K562 (cell line): ENCODE measurements around the gene BLOC1S4. TPM values are rescaled to one million over a fixed set of nuclear protein-coding genes. Genes with fewer than 3 reads are reported as not detected.

ENCODE experiments used
- ATF3 ChIP-seq, 2 experiments: fragments of 450-650 bp in 1 of 2; sonication (generic) in 1 of 2; formaldehyde crosslinking in 1 of 2; IDR thresholded peaks in 1 of 2; conservative IDR thresholded peaks in 1 of 2; 2 replicates each; pipeline versions ENCODE4 v1.6.1 to v1.8.1; 2016 to 2023; ENCODE audit warnings: mild to moderate bottlenecking in 2 of 2, moderate library complexity in 2 of 2, inconsistent platforms in 1 of 2, missing genetic modification reagents in 1 of 2
- BRF1 ChIP-seq: IDR thresholded peaks from 3 replicates; pipeline ENCODE4 v1.6.1; 2011; ENCODE audit warnings: borderline replicate concordance, mild to moderate bottlenecking; ENCODE audit not compliant: insufficient read length; ENCODE audit errors: extremely low read depth
- CEBPB ChIP-seq: fragments of 450-650 bp; IDR thresholded peaks from 2 replicates; pipeline ENCODE4 v1.6.1; 2016; ENCODE audit warnings: missing genetic modification characterization, missing compliant biosample characterization
- DMBX1 ChIP-seq: fragments of 250-450 bp; sonication (Bioruptor Pico); IDR thresholded peaks from 2 replicates; pipeline ENCODE4 v1.8.0; 2022; ENCODE audit warnings: inconsistent platforms, mild to moderate bottlenecking, moderate library complexity, borderline replicate concordance
- ELF1 ChIP-seq: fragments of 200-800 bp; sonication (Bioruptor generic); IDR thresholded peaks from 2 replicates; pipeline ENCODE4 v1.6.1; 2016; ENCODE audit warnings: missing genetic modification characterization, missing compliant biosample characterization
- EP400 ChIP-seq: fragments of 450-650 bp; IDR thresholded peaks from 2 replicates; pipeline ENCODE4 v1.6.1; 2017; ENCODE audit warnings: antibody characterized with exemption, mild to moderate bottlenecking, moderate library complexity
- FOXA3 ChIP-seq, 2 experiments: fragments of 450-650 bp in 1 of 2; sonication (generic) in 1 of 2; formaldehyde crosslinking; IDR thresholded peaks in 1 of 2; conservative IDR thresholded peaks in 1 of 2; 2 replicates each; pipeline versions ENCODE4 v1.4.0 to v1.8.0; 2020 to 2022; ENCODE audit warnings: mild to moderate bottlenecking in 2 of 2, missing genetic modification reagents in 1 of 2
- GATA2 ChIP-seq: sonication (generic); formaldehyde crosslinking; IDR thresholded peaks from 2 replicates; pipeline ENCODE4 v1.4.0; 2020; ENCODE audit warnings: mild to moderate bottlenecking, missing genetic modification reagents
- HIVEP1 ChIP-seq: fragments of 250-450 bp; sonication (Bioruptor Pico); IDR thresholded peaks from 2 replicates; pipeline ENCODE4 v1.4.0; 2020; ENCODE audit warnings: mild to moderate bottlenecking
- KDM2B ChIP-seq: fragments of 250-450 bp; sonication (Bioruptor Pico); IDR thresholded peaks from 2 replicates; pipeline ENCODE4 v1.8.0; 2021; ENCODE audit warnings: mild to moderate bottlenecking, moderate library complexity
- MLLT1 ChIP-seq, 2 experiments: fragments of 450-650 bp; IDR thresholded peaks; 2 replicates each; pipeline ENCODE4 v1.6.1; 2016
- NFYB ChIP-seq: IDR thresholded peaks from 2 replicates; pipeline ENCODE4 v1.6.1; 2011; ENCODE audit warnings: mild to moderate bottlenecking, moderate library complexity; ENCODE audit not compliant: insufficient read length; ENCODE audit errors: extremely low read depth
- NR2C1 ChIP-seq, 2 experiments: fragments of 450-650 bp; IDR thresholded peaks; 2 replicates each; pipeline ENCODE4 v1.6.1; 2017; ENCODE audit warnings: mild to moderate bottlenecking in 2 of 2, antibody characterized with exemption in 1 of 2, inconsistent platforms in 1 of 2, missing compliant biosample characterization in 1 of 2, missing genetic modification characterization in 1 of 2
- POLR2G ChIP-seq: fragments of 200-400 bp; formaldehyde crosslinking; IDR thresholded peaks from 2 replicates; pipeline ENCODE4 v1.6.1; 2017; ENCODE audit warnings: low read depth, mild to moderate bottlenecking, antibody characterized with exemption, low read length, moderate library complexity
- POU5F1 ChIP-seq: fragments of 150-350 bp; IDR thresholded peaks from 2 replicates; pipeline ENCODE4 v1.6.1; 2014; ENCODE audit warnings: borderline replicate concordance, low read length, low read depth, mild to moderate bottlenecking; ENCODE audit not compliant: partially characterized antibody
- SMAD4 ChIP-seq: fragments of 250-450 bp; sonication (Bioruptor Pico); conservative IDR thresholded peaks from 2 replicates; pipeline ENCODE4 v1.8.0; 2021; ENCODE audit warnings: inconsistent platforms, mild to moderate bottlenecking, moderate library complexity
- SMC3 ChIP-seq: conservative IDR thresholded peaks from 2 replicates; pipeline ENCODE4 v1.6.1; 2011; ENCODE audit warnings: low read depth, low read length, improper control_type of control experiment; ENCODE audit not compliant: insufficient read depth
- ZFX ChIP-seq: sonication (generic); formaldehyde crosslinking; IDR thresholded peaks from 2 replicates; pipeline ENCODE4 v1.8.0; 2022; ENCODE audit warnings: mild to moderate bottlenecking, missing genetic modification reagents, moderate library complexity
- ZMIZ1 ChIP-seq, 2 experiments: fragments of 150-350 bp in 1 of 2; IDR thresholded peaks; 2 replicates each; pipeline ENCODE4 v1.6.1; 2012 to 2016; ENCODE audit warnings: low read depth in 2 of 2, low read length in 2 of 2, mild to moderate bottlenecking in 1 of 2, moderate library complexity in 1 of 2
- polyA plus RNA-seq, 8 experiments: library from polyadenylated mRNA; depleted of rRNA in 4 of 8; stranded (reverse) in 5 of 8; unstranded in 3 of 8; fragments of >200 nt; fragmentation: Nextera tagmentation in 2 of 8; fragmentation: Illumina TruSeq in 1 of 8; extraction: Ambion mirVana in 2 of 8; extraction: Trizol in 1 of 8; gene quantifications; 2 replicates each; pipeline versions ENCODE4 v1.2.1 to v1.2.3, GENCODE V29; 2011 to 2014; ENCODE audit warnings: inconsistent platforms in 1 of 8, missing spikeins in 1 of 8
- total RNA-seq, 7 experiments: library from RNA; depleted of rRNA in 6 of 7; stranded (reverse); fragments of >200 nt in 6 of 7; fragmentation: Illumina TruSeq in 2 of 7; extraction: Trizol in 2 of 7; gene quantifications; 2 replicates each; pipeline versions ENCODE4 v1.2.1 to v1.2.3, GENCODE V29; 2011 to 2021; ENCODE audit warnings: low replicate concordance in 1 of 7

Gene BLOC1S4
- total and polyA plus RNA-seq, 9 of the 15 experiments (the other 6 are each of a cell fraction or from before 2014, with no cell fraction given): 3.1 to 31.6 (median 11.2) TPM

- TF ChIP-seq MLLT1 (IDR thresholded peaks at IDR 0.05) (no peak), POU5F1 (no peak), DMBX1 (CRISPR knock-in tag) (peak; percentile 69; the same call in 1 of the 2 replicates), FOXA3 (CRISPR knock-in tag; conservative IDR thresholded peaks at IDR 0.05 in 1 of 2, IDR thresholded peaks at IDR 0.05 in 1 of 2) (peak; percentile 92 to 98), GATA2 (CRISPR knock-in tag) (no peak), CEBPB (tag) (peak; percentile 61; the same call in 1 of the 2 replicates), BRF1 (no peak), NFYB (no peak), SMAD4 (CRISPR knock-in tag) (peak; percentile 70), ZFX (peak; percentile 6; the same call in 1 of the 2 replicates), ATF3 (IDR thresholded peaks at IDR 0.05) (peak; percentile 79; the same call in 1 of the 2 replicates), ATF3 (CRISPR knock-in tag; conservative IDR thresholded peaks at IDR 0.05) (no peak), ZMIZ1 (IDR thresholded peaks at IDR 0.05; ENCODE audit: low read depth in 2 of 2, low read length in 2 of 2) (0 out of 4 replicates have a peak, but pooled peaks of 1 of the 2 experiments have one; percentile 15), KDM2B (CRISPR knock-in tag) (no peak), HIVEP1 (CRISPR knock-in tag) (no peak), NR2C1 (IDR thresholded peaks at IDR 0.05) (no peak), NR2C1 (tag; IDR thresholded peaks at IDR 0.05) (0 out of 2 replicates have a peak, but pooled peaks have one; percentile 45), POLR2G (peak; percentile 52), SMC3 (no peak), EP400 (peak; percentile 78), ELF1 (tag) (peak; percentile 50)
Measured at GRCh38 chr4:6693231-6694176, 22.5 kb upstream of the BLOC1S4 start, which contains the start of gene S100P (continued).
